Suprapubic skin (tissue), 4 donors: ENCODE data around the gene ANKRD1. TPM values are rescaled to one million over a fixed set of nuclear protein-coding genes. Genes with fewer than 3 reads are reported as not detected.

Experiments used
- DNase-seq, 2 donors: peaks; one replicate each; pipeline ENCODE4 v3.0.0-alpha.2; 2019; ENCODE audit warnings: low spot score in 2 of 2
- H3K27ac ChIP-seq: fragments of 200-600 bp; sonication (generic); one replicate; pipeline ENCODE4 v1.5.1; 2019
- H3K27me3 ChIP-seq: fragments of 200-600 bp; sonication (generic); one replicate; pipeline ENCODE4 v1.5.1; 2019
- H3K36me3 ChIP-seq: fragments of 200-600 bp; sonication (generic); one replicate; pipeline ENCODE4 v1.5.1; 2019
- H3K4me1 ChIP-seq: fragments of 200-600 bp; sonication (generic); one replicate; pipeline ENCODE4 v1.5.1; 2019
- H3K4me3 ChIP-seq: fragments of 200-600 bp; sonication (generic); one replicate; pipeline ENCODE4 v1.5.1; 2019; ENCODE audit warnings: mild to moderate bottlenecking
- H3K9me3 ChIP-seq: fragments of 200-600 bp; sonication (generic); one replicate; pipeline ENCODE4 v1.5.1; 2019
- EP300 ChIP-seq: sonication (generic); formaldehyde crosslinking; IDR thresholded peaks from one replicate; pipeline ENCODE4 v1.6.1; 2017; ENCODE audit warnings: antibody characterized with exemption
- POLR2A ChIP-seq, 2 donors: fragments of 450-650 bp; IDR thresholded peaks; one replicate each; pipeline ENCODE4 v1.6.1; 2017; ENCODE audit warnings: antibody characterized with exemption in 2 of 2, mild to moderate bottlenecking in 2 of 2, moderate library complexity in 2 of 2
- POLR2AphosphoS5 ChIP-seq, 3 donors: sonication (generic); formaldehyde crosslinking; IDR thresholded peaks; one replicate each; pipeline ENCODE4 v1.6.1; 2017; ENCODE audit warnings: antibody characterized with exemption in 3 of 3
- WGBS: methylation state at CpG from one replicate; pipeline ENCODE4 v1.1.5; 2018; 5-methylcytosine and 5-hydroxymethylcytosine counted together
- total RNA-seq, 4 donors: library from RNA; depleted of rRNA; stranded (reverse); fragments of >200 nt; gene quantifications; one replicate each; pipeline ENCODE4 v1.1.0, GENCODE V29; 2016
- TF ChIP-seq, protein P1 (sequence below), 2 donors: fragments of 200-600 bp in 1 of 2; fragments of 450-650 bp in 1 of 2; sonication (generic) in 1 of 2; IDR thresholded peaks; one replicate each; pipeline ENCODE4 v1.5.1; 2016 to 2019; ENCODE audit warnings: antibody characterized with exemption in 2 of 2, mild to moderate bottlenecking in 1 of 2, moderate library complexity in 1 of 2

ANKRD1 gene
- total RNA-seq, 4 donors from 2014 or later = 0.30 TPM; not detected in 3

- Histone ChIP-seq H3K4me1 (peaks cover 4% of the 10 kb centered on the region), H3K9me3 (no peaks in the 10 kb centered on the region), H3K36me3 (no peaks in the 10 kb centered on the region), H3K27me3 (no peaks in the 10 kb centered on the region), H3K27ac (no peak overlapping the region), H3K4me3 (no peak overlapping the region)
- no peak for TF ChIP-seq EP300
- TF ChIP-seq, protein P1, sequence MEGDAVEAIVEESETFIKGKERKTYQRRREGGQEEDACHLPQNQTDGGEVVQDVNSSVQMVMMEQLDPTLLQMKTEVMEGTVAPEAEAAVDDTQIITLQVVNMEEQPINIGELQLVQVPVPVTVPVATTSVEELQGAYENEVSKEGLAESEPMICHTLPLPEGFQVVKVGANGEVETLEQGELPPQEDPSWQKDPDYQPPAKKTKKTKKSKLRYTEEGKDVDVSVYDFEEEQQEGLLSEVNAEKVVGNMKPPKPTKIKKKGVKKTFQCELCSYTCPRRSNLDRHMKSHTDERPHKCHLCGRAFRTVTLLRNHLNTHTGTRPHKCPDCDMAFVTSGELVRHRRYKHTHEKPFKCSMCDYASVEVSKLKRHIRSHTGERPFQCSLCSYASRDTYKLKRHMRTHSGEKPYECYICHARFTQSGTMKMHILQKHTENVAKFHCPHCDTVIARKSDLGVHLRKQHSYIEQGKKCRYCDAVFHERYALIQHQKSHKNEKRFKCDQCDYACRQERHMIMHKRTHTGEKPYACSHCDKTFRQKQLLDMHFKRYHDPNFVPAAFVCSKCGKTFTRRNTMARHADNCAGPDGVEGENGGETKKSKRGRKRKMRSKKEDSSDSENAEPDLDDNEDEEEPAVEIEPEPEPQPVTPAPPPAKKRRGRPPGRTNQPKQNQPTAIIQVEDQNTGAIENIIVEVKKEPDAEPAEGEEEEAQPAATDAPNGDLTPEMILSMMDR (IDR thresholded peaks at IDR 0.05) = no peak
- no peak for TF ChIP-seq POLR2AphosphoS5 (IDR thresholded peaks at IDR 0.05)
- TF ChIP-seq POLR2A (IDR thresholded peaks at IDR 0.05) = no peak
- no peak for DNase-seq
Observed at GRCh38 chr10:90966146-90966545, 45.3 kb upstream of the ANKRD1 start.

- Histone ChIP-seq H3K4me3 (no peak overlapping the region), H3K9me3 (no peaks in the 10 kb centered on the region), H3K36me3 (no peaks in the 10 kb centered on the region), H3K4me1 (peaks cover 4% of the 10 kb centered on the region), H3K27ac (no peak overlapping the region), H3K27me3 (no peaks in the 10 kb centered on the region)
- TF ChIP-seq, protein P1 (IDR thresholded peaks at IDR 0.05) = no peak
- no peak for TF ChIP-seq POLR2A (IDR thresholded peaks at IDR 0.05)
- no peak for TF ChIP-seq EP300
- TF ChIP-seq POLR2AphosphoS5 (IDR thresholded peaks at IDR 0.05) = no peak
- 74% methylated on average over 2 of the region's 2 CpGs for WGBS
- DNase-seq = no peak
Observed at GRCh38 chr10:90965720-90966119, 44.8 kb upstream of the ANKRD1 start.

GRCh38 chr10:90964781-90965465 lies 44.0 kb upstream of the ANKRD1 start:
- Histone ChIP-seq H3K27ac (no peak overlapping the region), H3K9me3 (no peaks in the 10 kb centered on the region), H3K4me1 (peaks cover 7% of the 10 kb centered on the region)

DNA sequence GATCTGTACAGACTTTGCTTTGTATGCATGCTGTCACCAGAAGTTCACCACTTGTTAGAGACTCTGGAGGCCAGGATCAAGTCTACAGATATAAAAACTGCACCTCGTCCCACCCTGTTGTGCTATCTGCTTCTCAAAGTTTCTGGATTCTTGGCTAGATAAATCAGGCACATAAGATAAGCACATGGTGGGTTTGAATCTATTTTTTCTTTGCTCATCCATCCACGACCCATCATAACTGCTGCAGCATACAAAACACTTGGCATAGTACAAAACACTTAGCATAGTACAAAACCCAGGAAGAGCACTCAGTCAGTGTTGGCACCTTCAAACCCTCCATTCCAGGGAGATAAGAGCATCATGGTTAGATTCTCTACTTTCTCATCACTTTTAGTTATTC lies 42.4 kb upstream of the ANKRD1 start:
- H3K27ac ChIP-seq = no peak overlapping the region
- H3K9me3 ChIP-seq = no peaks in the 10 kb centered on the region
- DNase-seq = no peak
- WGBS = 86% methylated on average over 2 of the region's 2 CpGs
- H3K36me3 ChIP-seq = no peaks in the 10 kb centered on the region
- H3K27me3 ChIP-seq = no peaks in the 10 kb centered on the region
- H3K4me3 ChIP-seq = no peak overlapping the region
- TF ChIP-seq EP300 (no peak), POLR2AphosphoS5 (IDR thresholded peaks at IDR 0.05) (no peak), POLR2A (IDR thresholded peaks at IDR 0.05) (no peak)
- TF ChIP-seq, protein P1 (IDR thresholded peaks at IDR 0.05) = no peak
- peaks cover 7% of the 10 kb centered on the region for H3K4me1 ChIP-seq

More at GRCh38 chr10:90964781-90965465, 44.0 kb upstream of the ANKRD1 start:
- WGBS = 72% methylated on average over 1 of the region's 1 CpG
- Histone ChIP-seq H3K4me3 (no peak overlapping the region), H3K36me3 (no peaks in the 10 kb centered on the region), H3K27me3 (no peaks in the 10 kb centered on the region)
- TF ChIP-seq POLR2AphosphoS5 (IDR thresholded peaks at IDR 0.05) (no peak), POLR2A (IDR thresholded peaks at IDR 0.05) (no peak), EP300 (no peak)
- TF ChIP-seq, protein P1 (IDR thresholded peaks at IDR 0.05) = no peak
- DNase-seq = no peak

GRCh38 chr10:90960355-90960814 lies 39.5 kb upstream of the ANKRD1 start:
- Histone ChIP-seq H3K27ac (no peak overlapping the region), H3K9me3 (no peaks in the 10 kb centered on the region), H3K4me1 (peaks cover 7% of the 10 kb centered on the region), H3K4me3 (no peak overlapping the region), H3K36me3 (no peaks in the 10 kb centered on the region), H3K27me3 (no peaks in the 10 kb centered on the region)
- DNase-seq = no peak
- TF ChIP-seq, protein P1 (IDR thresholded peaks at IDR 0.05) = no peak
- TF ChIP-seq EP300 = no peak
